Cardiac muscle cell (in vitro differentiated cells and primary cell): ENCODE results near the gene MMS22L. TPM values are rescaled to one million over a fixed set of nuclear protein-coding genes. Genes with fewer than 3 reads are reported as not detected.
"Not testable (repeated sequence)": the region's sequence is repeated elsewhere in the genome, so short reads cannot be mapped to it uniquely, and the experiment has no call there.

Experiments used
- DNase-seq, 2 donors: peaks; one replicate each; pipeline versions ENCODE4 v3.0.0 to v3.0.0-alpha.2; 2010 to 2017; ENCODE audit warnings: low read depth in 1 of 2, low spot score in 1 of 2
- H3K27ac ChIP-seq: fragments of 200-600 bp; sonication (generic); 2 replicates; pipeline ENCODE4 v1.5.1; 2016
- H3K27me3 ChIP-seq: fragments of 200-600 bp; sonication (generic); 2 replicates; pipeline ENCODE4 v1.6.0; 2016; ENCODE audit warnings: control low read depth
- H3K36me3 ChIP-seq: fragments of 200-600 bp; sonication (generic); 2 replicates; pipeline ENCODE4 v1.5.1; 2016; ENCODE audit warnings: control low read depth
- H3K4me1 ChIP-seq: fragments of 200-600 bp; sonication (generic); 2 replicates; pipeline ENCODE4 v1.8.1; 2017; ENCODE audit warnings: low read depth, mild to moderate bottlenecking, mixed run types
- H3K4me3 ChIP-seq: fragments of 200-600 bp; sonication (generic); 2 replicates; pipeline ENCODE4 v1.5.1; 2016; ENCODE audit warnings: mild to moderate bottlenecking
- H3K9me3 ChIP-seq: fragments of 200-600 bp; sonication (generic); 2 replicates; pipeline ENCODE4 v1.5.1; 2017; ENCODE audit warnings: low read depth, mild to moderate bottlenecking, control low read depth
- polyA plus RNA-seq: library from polyadenylated mRNA; unstranded; fragments of >200 nt; fragmentation: Nextera tagmentation; extraction: Ambion mirVana; gene quantifications from 2 replicates; pipeline ENCODE4 v1.2.1, GENCODE V29; 2016
- total RNA-seq: library from RNA; depleted of rRNA; stranded (reverse); fragments of >200 nt; gene quantifications from 2 replicates; pipeline ENCODE4 v1.2.3, GENCODE V29; 2016
- TF ChIP-seq, protein P1 (sequence below): IDR thresholded peaks from 2 replicates; pipeline ENCODE4 v1.5.1; 2012; ENCODE audit warnings: low read depth, mild to moderate bottlenecking, low read length

The MMS22L gene
- total and polyA plus RNA-seq, 2 experiments from 2014 or later: 6.6 to 12.6 TPM

DNA sequence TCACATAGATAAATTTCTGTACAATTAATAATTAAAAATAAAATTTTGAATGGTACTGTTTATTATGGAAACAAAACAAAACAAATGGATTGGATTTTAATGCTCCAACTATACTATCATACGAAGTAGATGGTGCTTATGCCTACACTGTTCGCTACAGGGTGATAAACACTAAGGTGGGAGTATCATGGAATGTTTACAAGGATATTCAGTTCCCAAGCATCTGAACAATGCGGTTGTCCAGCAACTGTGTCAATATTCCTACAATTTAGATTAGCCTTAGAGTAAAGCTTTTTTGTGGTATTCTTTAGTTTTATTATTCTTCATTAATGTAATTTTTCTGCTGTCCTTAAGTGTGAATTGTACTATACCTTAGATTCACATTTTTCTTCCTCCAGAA is 105.1 kb downstream of the MMS22L start:
- Histone ChIP-seq H3K36me3 (no peaks in the 10 kb centered on the region), H3K4me3 (no peak overlapping the region), H3K27ac (no peak overlapping the region), H3K27me3 (no peaks in the 10 kb centered on the region), H3K9me3 (no peaks in the 10 kb centered on the region), H3K4me1 (peaks cover 3% of the 10 kb centered on the region)
- DNase-seq: peak in 1 of 2 donors; percentile 17
- TF ChIP-seq, protein P1, sequence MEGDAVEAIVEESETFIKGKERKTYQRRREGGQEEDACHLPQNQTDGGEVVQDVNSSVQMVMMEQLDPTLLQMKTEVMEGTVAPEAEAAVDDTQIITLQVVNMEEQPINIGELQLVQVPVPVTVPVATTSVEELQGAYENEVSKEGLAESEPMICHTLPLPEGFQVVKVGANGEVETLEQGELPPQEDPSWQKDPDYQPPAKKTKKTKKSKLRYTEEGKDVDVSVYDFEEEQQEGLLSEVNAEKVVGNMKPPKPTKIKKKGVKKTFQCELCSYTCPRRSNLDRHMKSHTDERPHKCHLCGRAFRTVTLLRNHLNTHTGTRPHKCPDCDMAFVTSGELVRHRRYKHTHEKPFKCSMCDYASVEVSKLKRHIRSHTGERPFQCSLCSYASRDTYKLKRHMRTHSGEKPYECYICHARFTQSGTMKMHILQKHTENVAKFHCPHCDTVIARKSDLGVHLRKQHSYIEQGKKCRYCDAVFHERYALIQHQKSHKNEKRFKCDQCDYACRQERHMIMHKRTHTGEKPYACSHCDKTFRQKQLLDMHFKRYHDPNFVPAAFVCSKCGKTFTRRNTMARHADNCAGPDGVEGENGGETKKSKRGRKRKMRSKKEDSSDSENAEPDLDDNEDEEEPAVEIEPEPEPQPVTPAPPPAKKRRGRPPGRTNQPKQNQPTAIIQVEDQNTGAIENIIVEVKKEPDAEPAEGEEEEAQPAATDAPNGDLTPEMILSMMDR: no peak

DNA sequence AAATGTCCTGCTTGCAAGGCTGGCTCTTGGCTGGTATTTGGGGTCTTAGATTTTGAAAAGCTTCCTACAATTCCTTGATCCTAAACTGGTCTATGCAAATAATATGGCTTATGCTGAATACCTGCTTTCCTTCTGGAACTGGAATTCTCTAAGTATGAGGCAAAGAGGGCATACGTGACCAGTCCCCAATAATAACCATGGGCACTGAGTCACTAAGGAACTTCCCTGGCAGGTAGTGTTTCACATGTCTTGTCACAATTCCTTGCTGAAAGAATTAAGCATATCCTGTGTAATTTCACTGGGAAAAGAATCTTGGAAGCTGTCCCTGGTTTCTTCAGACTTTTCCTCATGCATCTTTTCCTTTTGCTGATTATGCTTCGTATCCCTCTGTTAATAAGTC is 106.5 kb downstream of the MMS22L start:
- no peaks in the 10 kb centered on the region for H3K27me3 ChIP-seq
- peaks cover 3% of the 10 kb centered on the region for H3K4me1 ChIP-seq
- H3K27ac ChIP-seq: no peak overlapping the region
- no peak overlapping the region for H3K4me3 ChIP-seq
- TF ChIP-seq, protein P1: no peak
- H3K9me3 ChIP-seq: no peaks in the 10 kb centered on the region
- no peaks in the 10 kb centered on the region for H3K36me3 ChIP-seq
- no peak for DNase-seq

DNA sequence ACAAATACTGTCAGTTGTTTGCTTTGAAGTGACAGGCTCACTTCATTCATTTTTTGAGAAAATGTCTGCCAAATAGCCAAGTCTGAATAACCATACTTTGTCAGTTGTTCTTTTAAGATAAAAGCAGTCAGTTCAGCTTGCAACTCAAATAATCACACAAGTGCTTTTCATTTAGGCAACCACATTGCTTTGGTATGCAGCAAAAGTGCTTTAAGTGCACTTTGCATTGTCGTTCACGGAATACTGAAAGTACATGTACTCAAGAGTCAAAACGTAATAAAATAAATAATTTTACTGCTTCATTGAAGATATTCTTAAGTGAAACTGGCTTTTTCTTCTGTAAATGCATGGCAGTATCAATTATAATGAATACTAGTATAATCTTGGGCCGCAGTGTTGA is 107.2 kb downstream of the MMS22L start:
- no peaks in the 10 kb centered on the region for H3K27me3 ChIP-seq
- H3K4me3 ChIP-seq: no peak overlapping the region
- H3K27ac ChIP-seq: no peak overlapping the region
- H3K4me1 ChIP-seq: no peaks in the 10 kb centered on the region
- peak in 1 of 2 donors; percentile 27 for DNase-seq
- H3K9me3 ChIP-seq: no peaks in the 10 kb centered on the region
- no peaks in the 10 kb centered on the region for H3K36me3 ChIP-seq
- TF ChIP-seq, protein P1: no peak

DNA sequence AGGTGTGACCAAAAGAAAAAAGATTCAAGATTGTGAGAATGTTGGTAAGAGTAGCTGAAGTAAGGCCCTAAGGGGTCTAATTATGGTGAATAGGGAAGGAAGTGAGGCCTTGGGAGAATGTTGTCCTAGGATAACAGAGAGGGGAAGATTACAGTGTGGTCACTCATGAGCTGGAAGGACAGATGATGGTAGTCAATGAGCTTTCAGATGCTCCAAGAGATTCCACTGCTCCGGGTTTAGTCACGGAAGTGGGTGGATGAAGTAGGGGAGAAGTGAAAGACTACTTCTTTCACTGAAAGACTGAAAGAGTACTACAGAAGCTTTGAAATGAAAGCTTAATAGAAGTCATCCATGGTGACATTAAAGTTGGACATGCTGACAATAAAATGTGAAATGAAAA is 108.5 kb downstream of the MMS22L start:
- TF ChIP-seq, protein P1: no peak
- no peaks in the 10 kb centered on the region for H3K27me3 ChIP-seq
- no peaks in the 10 kb centered on the region for H3K9me3 ChIP-seq
- no peaks in the 10 kb centered on the region for H3K36me3 ChIP-seq
- no peak overlapping the region for H3K27ac ChIP-seq
- no peaks in the 10 kb centered on the region for H3K4me1 ChIP-seq
- H3K4me3 ChIP-seq: no peak overlapping the region
- no peak for DNase-seq

DNA sequence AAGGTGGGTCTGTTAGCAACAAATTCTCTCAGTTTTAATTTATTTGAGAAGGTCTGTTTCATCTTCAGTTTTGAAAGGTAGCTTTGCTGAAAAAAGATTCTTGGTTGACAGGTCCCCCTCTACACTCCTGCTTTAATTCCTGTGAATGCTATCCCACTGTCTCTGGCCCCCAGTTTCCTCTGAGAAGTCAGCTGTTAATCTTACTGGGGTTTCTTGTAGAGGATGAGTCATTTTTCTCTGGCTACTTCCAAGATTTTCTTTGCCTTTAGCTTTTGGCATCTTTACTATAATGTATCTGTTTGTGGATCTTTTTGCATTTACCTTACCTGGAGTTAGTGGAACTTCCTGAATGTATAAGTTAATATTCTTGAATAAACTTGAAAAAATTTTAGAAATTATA is 122.7 kb downstream of the MMS22L start:
- Histone ChIP-seq H3K27me3 (no peaks in the 10 kb centered on the region), H3K27ac (no peak overlapping the region), H3K4me3 (no peak overlapping the region), H3K4me1 (no peaks in the 10 kb centered on the region), H3K36me3 (no peaks in the 10 kb centered on the region), H3K9me3 (no peaks in the 10 kb centered on the region)
- peak in 1 of 2 donors; percentile 2 for DNase-seq
- TF ChIP-seq, protein P1: no peak

DNA sequence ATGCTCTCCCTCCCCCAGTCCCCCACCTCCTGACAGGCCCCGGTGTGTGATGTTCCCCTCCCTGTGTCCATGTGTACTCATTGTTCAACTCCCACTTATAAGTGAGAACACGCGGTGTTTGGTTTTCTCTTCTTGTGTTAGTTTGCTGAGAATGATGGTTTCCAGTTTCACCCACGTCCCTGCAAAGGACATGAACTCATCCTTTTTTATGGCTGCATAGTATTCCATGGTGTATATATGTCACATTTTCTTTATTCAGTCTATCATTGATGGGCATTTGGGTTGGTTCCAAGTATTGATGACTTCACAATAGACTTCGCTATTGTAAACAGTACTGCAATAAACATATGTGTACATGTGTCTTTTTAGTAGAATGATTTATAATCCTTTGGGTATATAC is 127.6 kb downstream of the MMS22L start:
- H3K9me3 ChIP-seq, H3K27me3 ChIP-seq, H3K36me3 ChIP-seq, H3K4me3 ChIP-seq, H3K27ac ChIP-seq, DNase-seq, H3K4me1 ChIP-seq: not testable (repeated sequence)
